GM12878 (cell line): ENCODE data around the gene SLC12A6. TPM values are rescaled to one million over a fixed set of nuclear protein-coding genes. Genes with fewer than 3 reads are reported as not detected.

Experiments
- ATAC-seq: fragments of 200-7000 bp; cut with Tn5 transposase; 3 replicates; pipeline ENCODE4 v1.9.1; 2020; ENCODE audit warnings: mild to moderate bottlenecking, moderate library complexity
- BruUV-seq: library from RNA; stranded (reverse); fragments of 400-500 nt; replicated peaks from 2 replicates; lab custom pipeline; 2021; lab: Mats Ljungman, UMichigan
- CTCF ChIA-PET: fragments of 300-600 bp; sonication (Branson Sonifier 250); formaldehyde crosslinking; extraction: SDS; loops from one replicate; lab custom pipeline; 2021; ENCODE audit warnings: inconsistent platforms; lab: Yijun Ruan, JAX
- POLR2A ChIA-PET: fragments of 350-600 bp; formaldehyde crosslinking; extraction: SDS; loops from one replicate; lab custom pipeline; 2021; ENCODE audit warnings: inconsistent platforms; lab: Charles Lee
- RAD21 ChIA-PET: fragments of 300-600 bp; sonication (Branson Sonifier 250); formaldehyde crosslinking; loops from one replicate; lab custom pipeline; 2023; ENCODE audit warnings: antibody characterized with exemption; ENCODE audit not compliant: unreplicated experiment; lab: Charles Lee
- SMC1A ChIA-PET: fragments of 300-600 bp; sonication (Branson Sonifier 250); formaldehyde crosslinking; loops from one replicate; lab custom pipeline; 2023; ENCODE audit not compliant: unreplicated experiment, uncharacterized antibody; lab: Charles Lee
- DNase-seq: peaks from one replicate; pipeline ENCODE4 v3.0.0-alpha.2; 2011; ENCODE audit warnings: low read depth, low spot score
- FAIRE-seq: peaks from 3 replicates; lab custom pipeline; 2011; peaks lifted over from hg19 to GRCh38; lab: Jason Lieb, UNC
- H2AFZ ChIP-seq: 2 replicates; pipeline ENCODE4 v1.6.0; 2011; ENCODE audit warnings: low read depth, low read length, control low read depth; ENCODE audit not compliant: control insufficient read depth
- H3K27ac ChIP-seq: 2 replicates; pipeline ENCODE4 v1.5.1; 2011; ENCODE audit warnings: control low read depth; ENCODE audit not compliant: control insufficient read depth, insufficient read depth
- H3K27me3 ChIP-seq, 2 experiments: replicated peaks in 1 of 2; 2 replicates each; pipeline versions ENCODE4 v1.6.0 to v1.6.1; 2011; ENCODE audit warnings: low read length in 1 of 2; ENCODE audit not compliant: control insufficient read depth in 2 of 2, insufficient read depth in 2 of 2
- H3K36me3 ChIP-seq, 2 experiments: 2 replicates each; pipeline ENCODE4 v1.5.1; 2011; ENCODE audit warnings: low read length in 1 of 2; ENCODE audit not compliant: control insufficient read depth in 2 of 2, insufficient read depth in 2 of 2
- H3K4me1 ChIP-seq: 2 replicates; pipeline ENCODE4 v1.6.1; 2011; ENCODE audit warnings: mild to moderate bottlenecking, low read length, moderate library complexity, mixed read lengths; ENCODE audit not compliant: control insufficient read depth, insufficient read depth
- H3K4me2 ChIP-seq: 2 replicates; pipeline ENCODE4 v1.6.0; 2011; ENCODE audit warnings: control low read depth; ENCODE audit not compliant: control insufficient read depth, insufficient read depth
- H3K4me3 ChIP-seq: fragments of 200-600 bp; sonication (generic); 2 replicates; pipeline ENCODE4 v1.5.1; 2016
- H3K79me2 ChIP-seq: 2 replicates; pipeline ENCODE4 v1.6.0; 2011; ENCODE audit warnings: low read length; ENCODE audit not compliant: control insufficient read depth, insufficient read depth
- H3K9ac ChIP-seq: 2 replicates; pipeline ENCODE4 v1.8.0; 2011; ENCODE audit warnings: low read length, control low read depth, mixed read lengths; ENCODE audit not compliant: control insufficient read depth, insufficient read depth
- H3K9me3 ChIP-seq: replicated peaks from 3 replicates; pipeline ENCODE4 v1.5.1; 2011; ENCODE audit warnings: mild to moderate bottlenecking, low read length; ENCODE audit not compliant: control insufficient read depth, insufficient read depth
- H4K20me1 ChIP-seq: 2 replicates; pipeline ENCODE4 v1.6.0; 2011; ENCODE audit not compliant: control insufficient read depth, insufficient read depth
- CBFB ChIP-seq: IDR thresholded peaks from 2 replicates; pipeline ENCODE4 v1.6.1; 2016; ENCODE audit warnings: antibody characterized with exemption, low read depth
- JUNB ChIP-seq: IDR thresholded peaks from 2 replicates; pipeline ENCODE4 v1.6.1; 2016; ENCODE audit warnings: antibody characterized with exemption, mild to moderate bottlenecking
- POLR2A ChIP-seq: IDR thresholded peaks from 2 replicates; pipeline ENCODE4 v1.6.1; 2011; ENCODE audit warnings: low read depth, mild to moderate bottlenecking, low read length
- SMAD1 ChIP-seq: fragments of 450-650 bp; IDR thresholded peaks from 2 replicates; pipeline ENCODE4 v1.6.1; 2018; ENCODE audit warnings: mild to moderate bottlenecking, low read depth; ENCODE audit not compliant: partially characterized antibody
- SREBF2 ChIP-seq: IDR thresholded peaks from 2 replicates; pipeline ENCODE4 v1.6.1; 2012; ENCODE audit warnings: mild to moderate bottlenecking, low read length
- TCF12 ChIP-seq: IDR thresholded peaks from 2 replicates; pipeline ENCODE4 v1.6.1; 2011; ENCODE audit warnings: low read depth, mild to moderate bottlenecking, low read length
- WGBS: methylation state at CpG from one replicate; pipeline ENCODE4 v1.1.6; 2016; ENCODE audit warnings: low lambda C conversion rate; ENCODE audit not compliant: insufficient replicate concordance, insufficient coverage; ENCODE audit errors: missing lambda C conversion rate; 5-methylcytosine and 5-hydroxymethylcytosine counted together
- in situ Hi-C: fragments of 300-500 bp; cut with MboI; formaldehyde crosslinking; loops from 9 replicates; pipeline ENCODE4 v1.14.3; 2018; ENCODE audit warnings: mixed read lengths
- intact Hi-C: fragments of 100-400 bp; cut with micrococcal nuclease; formaldehyde crosslinking; loops from one replicate; pipeline ENCODE4 v1.14.2; 2022; ENCODE audit not compliant: unreplicated experiment
- polyA plus RNA-seq, 11 experiments: library from polyadenylated mRNA; depleted of rRNA in 4 of 11; unstranded in 6 of 11; stranded (reverse) in 5 of 11; fragments of >200 nt; fragmentation: Nextera tagmentation in 4 of 11; fragmentation: Illumina TruSeq in 1 of 11; extraction: Ambion mirVana in 4 of 11; extraction: Trizol in 1 of 11; gene quantifications; 1 replicate in 1 of 11; 2 replicates in 10 of 11; pipeline versions ENCODE4 v1.2.1 to v1.2.3, GENCODE V29; 2011 to 2016; ENCODE audit warnings: inconsistent platforms in 2 of 11, missing spikeins in 2 of 11, low read depth in 1 of 11
- total RNA-seq, 4 experiments: library from RNA; depleted of rRNA in 3 of 4; stranded (reverse); fragments of >200 nt in 3 of 4; fragmentation: Illumina TruSeq in 1 of 4; extraction: Trizol in 1 of 4; gene quantifications; 2 replicates each; pipeline versions ENCODE4 v1.2.1 to v1.2.3, GENCODE V29; 2013 to 2021

Gene SLC12A6
- total and polyA plus RNA-seq, 10 of the 15 experiments (the other 5 are each of a cell fraction or from before 2014, with no cell fraction given), result 4.7 to 94.4 (median 34.2) TPM

GRCh38 chr15:34239151-34239808 lies 98.3 kb downstream of the SLC12A6 start:
- CTCF ChIA-PET, result interaction anchor here (0.6 to 5.0 kb wide), 2 partner anchors 127 to 770 kb away, joined by 4 to 66 read pairs; partner anchors contain the start of gene LPCAT4
- Histone ChIP-seq H3K27me3 (no peaks in the 10 kb centered on the region), H3K4me2 (no peak overlapping the region), H3K4me3 (no peak overlapping the region), H3K9ac (no peak overlapping the region), H4K20me1 (no peaks in the 10 kb centered on the region), H3K79me2 (no peaks in the 10 kb centered on the region), H3K27ac (peak overlapping the region; percentile 50), H3K4me1 (peaks cover 5% of the 10 kb centered on the region)
- DNase-seq (no peak), ATAC-seq (no peak), FAIRE-seq (peak; percentile 49)
- TSS peak; percentile 31 for BruUV-seq
- SMC1A ChIA-PET, result interaction anchor here (1.2 kb wide), 1 partner anchor 80 kb away, joined by 4 read pairs; no protein-coding TSS in a partner anchor
- intact Hi-C loops, result no loop called here
- TF ChIP-seq JUNB (peak; percentile 11; the same call in 1 of the 2 replicates), SMAD1 (no peak), TCF12 (no peak)
- TF ChIP-seq, all 136 proteins: peak for 1
- in situ Hi-C loops, result loop anchor here (25.0 kb wide), 1 partner anchor 348 kb away; the partner anchor contains the start of gene GOLGA8B
- 53% methylated on average over 4 of the region's 4 CpGs for WGBS
- peaks cover 5 to 42% of the 10 kb centered on the region in 2 experiments for H3K36me3 ChIP-seq
- ChIA-PET RAD21 (no interaction called here), POLR2A (no interaction called here)
- no peak overlapping the region for H2AFZ ChIP-seq
- no peaks in the 10 kb centered on the region for H3K9me3 ChIP-seq

GRCh38 chr15:34233614-34234013 lies 104.0 kb downstream of the SLC12A6 start:
- POLR2A ChIA-PET, result interaction anchor here (0.6 to 0.9 kb wide), 2 partner anchors 23 to 136 kb away, joined by 3 read pairs; no protein-coding TSS in a partner anchor
- no peak overlapping the region for H2AFZ ChIP-seq

More at GRCh38 chr15:34233614-34234013, 104.0 kb downstream of the SLC12A6 start:
- no peak for ATAC-seq
- in situ Hi-C loops, result loop anchor here (25.0 kb wide), 1 partner anchor 354 kb away; the partner anchor contains the start of gene GOLGA8B
- Histone ChIP-seq H3K27ac (no peak overlapping the region), H3K27me3 (no peaks in the 10 kb centered on the region), H3K79me2 (no peaks in the 10 kb centered on the region), H3K4me3 (no peak overlapping the region), H3K36me3 (peaks cover 5 to 52% of the 10 kb centered on the region in 2 experiments), H4K20me1 (no peaks in the 10 kb centered on the region), H3K4me1 (no peaks in the 10 kb centered on the region), H3K9me3 (no peaks in the 10 kb centered on the region), H3K4me2 (no peak overlapping the region), H3K9ac (no peak overlapping the region)
- intact Hi-C loops, result no loop called here
- FAIRE-seq, result no peak
- no peak for DNase-seq
- TF ChIP-seq SREBF2, result no peak
- no peak for TF ChIP-seq CBFB
- 0 out of 2 replicates have a peak, but pooled peaks have one; percentile 26 for TF ChIP-seq POLR2A
- no TSS peak for BruUV-seq
- RAD21 ChIA-PET, result no interaction called here
- CTCF ChIA-PET, result interaction anchor here (0.7 to 2.0 kb wide), 5 partner anchors 8 to 134 kb away, joined by 3 to 7 read pairs (median 4); partner anchors contain the start of gene LPCAT4
- SMC1A ChIA-PET, result interaction anchor here (0.7 to 1.8 kb wide), 5 partner anchors 8 to 134 kb away, joined by 3 to 8 read pairs (median 5); partner anchors contain the start of gene LPCAT4
- WGBS, result 24% methylated on average over 6 of the region's 6 CpGs
